ENCODE results near the gene DYRK2. TPM values are rescaled to one million over a fixed set of nuclear protein-coding genes. Genes with fewer than 3 reads are reported as not detected.

The DYRK2 gene
- 24.1 and 24.5 TPM in 2 replicates for total RNA-seq (2014; rRNA removed; shearing (Covaris generic))

GRCh38 chr12:67648521-67649260, at the start of gene DYRK2:
Gene DYRK2, plus strand, starts transcription at chr12:67648745. Its CDS starts 389 bp downstream, at chr12:67649134.
- DNase-seq (ENCODE audit: low read depth) = peak; percentile 80

GRCh38 chr12:67599691-67600090, 48.9 kb upstream of the DYRK2 start:
- no peak for DNase-seq (ENCODE audit: low read depth)

DNA sequence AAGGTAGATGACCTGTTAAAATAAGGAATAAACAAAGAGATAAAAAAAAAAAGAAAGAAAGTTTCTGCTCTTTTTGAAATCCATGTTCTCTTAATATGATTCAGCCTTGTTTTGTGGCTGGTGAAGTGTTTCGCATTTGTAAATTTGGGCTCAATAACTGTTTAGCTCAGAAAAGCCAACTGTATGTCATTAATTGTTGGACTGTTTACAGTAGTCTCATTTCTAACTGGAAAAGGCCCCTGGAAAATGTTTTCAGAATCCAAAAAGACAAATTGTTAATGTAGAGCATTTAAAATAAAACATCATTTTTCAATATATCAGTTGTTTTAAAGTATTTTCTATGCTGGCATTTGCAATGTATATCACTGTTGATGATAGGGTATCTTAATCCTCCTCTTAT, 47.4 kb upstream of the DYRK2 start:
- DNase-seq (ENCODE audit: low read depth) = no peak

DNA sequence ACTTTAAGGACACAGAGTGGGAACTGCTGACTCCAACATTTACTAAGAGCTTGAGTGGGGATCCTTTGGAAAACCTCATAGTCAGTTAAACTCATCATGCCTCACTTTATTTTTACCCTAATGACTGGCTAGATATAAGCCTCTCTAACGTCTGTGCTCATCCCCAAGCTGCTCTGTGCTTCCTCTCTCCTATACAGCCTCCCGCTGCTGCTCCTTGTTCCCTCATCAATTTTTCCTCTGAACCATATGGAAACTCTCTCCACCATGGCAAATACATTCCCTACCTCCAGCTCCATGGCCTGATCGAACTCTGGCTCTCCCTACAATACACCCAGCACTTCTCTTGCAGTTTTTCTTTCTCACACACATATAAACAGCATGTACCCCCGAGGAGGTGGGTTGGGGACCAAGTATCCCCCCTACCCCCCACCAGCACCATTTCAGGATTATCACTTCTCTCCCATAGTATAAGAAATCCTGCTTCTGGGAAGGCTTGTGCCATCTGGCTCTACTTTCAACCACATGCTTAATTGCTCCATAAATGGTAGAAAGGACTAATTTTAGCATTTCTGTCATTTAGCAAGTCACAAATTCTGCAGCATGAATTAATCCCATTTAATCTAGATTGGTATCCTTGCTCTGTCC, 39.2 kb upstream of the DYRK2 start:
- no peak for DNase-seq (ENCODE audit: low read depth)

DNA sequence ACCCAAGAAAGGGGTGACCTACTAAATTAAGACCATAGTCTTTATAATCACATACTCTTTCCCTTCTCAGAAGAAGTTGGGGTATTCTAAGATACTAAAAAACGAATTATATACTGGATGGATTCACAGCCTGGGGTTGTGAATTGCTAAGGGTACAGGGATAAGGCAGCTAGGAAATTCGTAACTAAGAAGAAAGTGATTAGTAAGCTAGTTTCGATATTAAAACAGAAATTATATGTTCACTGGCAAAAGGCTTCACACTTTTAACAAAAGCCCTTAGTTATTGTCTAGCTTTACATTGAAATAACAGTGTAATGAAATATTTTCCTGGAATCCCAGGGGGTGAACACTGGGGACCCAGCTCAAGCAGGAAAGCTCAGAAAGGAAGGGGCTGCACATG, 35.5 kb upstream of the DYRK2 start:
- no peak for DNase-seq (ENCODE audit: low read depth)

GRCh38 chr12:67617629-67618028, 30.9 kb upstream of the DYRK2 start:
- no peak for DNase-seq (ENCODE audit: low read depth)

DNA sequence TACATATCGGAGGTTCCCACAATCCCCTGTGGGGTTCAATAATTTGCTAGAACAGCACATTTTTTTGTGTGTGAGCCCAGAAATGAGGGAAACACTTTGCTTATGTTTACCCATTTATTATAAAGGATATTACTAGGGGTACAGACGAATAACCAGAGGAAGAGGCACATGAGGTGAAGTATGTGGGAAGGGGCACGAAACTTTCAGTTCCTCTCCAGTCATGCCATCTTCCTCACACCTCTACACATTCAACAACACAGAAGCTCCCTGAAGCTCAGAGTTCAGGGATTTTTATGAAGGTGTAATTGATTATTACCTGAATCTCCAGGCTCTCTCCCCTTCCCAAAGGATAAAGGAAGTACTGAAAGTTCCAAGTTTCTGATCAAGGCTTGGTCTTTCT, 30.2 kb upstream of the DYRK2 start:
- DNase-seq (ENCODE audit: low read depth) = no peak

DNA sequence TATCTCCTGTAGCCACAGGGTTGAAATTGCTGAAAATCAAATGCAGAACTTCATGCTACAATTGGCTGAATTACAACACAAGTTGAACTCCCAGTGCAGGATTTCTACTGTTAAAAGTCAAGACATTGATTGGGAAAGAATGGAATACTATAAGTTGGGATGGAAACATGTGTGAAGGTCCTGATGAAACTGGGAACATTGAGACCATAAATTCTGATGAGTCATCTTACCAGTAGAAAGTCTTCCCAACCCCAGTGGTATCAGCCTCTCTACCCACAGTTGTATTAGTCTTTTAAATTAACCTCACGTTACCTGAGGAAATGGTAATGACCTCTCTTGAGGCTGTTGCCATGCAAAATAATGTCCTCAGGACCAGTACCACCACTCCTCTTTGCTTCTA, 27.4 kb upstream of the DYRK2 start:
- DNase-seq (ENCODE audit: low read depth) = no peak

DNA sequence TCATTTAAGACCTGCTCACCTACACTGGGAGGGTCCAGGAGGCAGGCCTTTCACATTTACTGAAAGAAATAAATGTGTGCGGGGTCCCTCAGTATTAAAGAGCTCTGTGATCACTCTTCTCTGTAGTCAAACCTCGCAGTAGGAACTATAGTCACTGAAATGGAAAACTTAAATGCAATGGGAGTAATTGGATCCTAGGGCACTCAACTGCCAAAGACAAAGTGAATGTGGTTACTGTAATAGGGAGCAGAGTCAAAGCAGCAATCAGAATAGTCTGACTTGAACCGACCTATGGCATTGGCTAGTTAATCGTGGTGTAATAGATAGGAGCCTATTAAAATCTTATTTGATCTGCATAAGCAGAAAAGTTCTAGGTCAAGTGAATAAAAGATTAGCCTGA, 26.6 kb upstream of the DYRK2 start:
- DNase-seq (ENCODE audit: low read depth) = no peak

GRCh38 chr12:67623259-67623658, 25.3 kb upstream of the DYRK2 start:
- no peak for DNase-seq (ENCODE audit: low read depth)

GRCh38 chr12:67624355-67624754, 24.2 kb upstream of the DYRK2 start:
- DNase-seq (ENCODE audit: low read depth) = no peak

DNA sequence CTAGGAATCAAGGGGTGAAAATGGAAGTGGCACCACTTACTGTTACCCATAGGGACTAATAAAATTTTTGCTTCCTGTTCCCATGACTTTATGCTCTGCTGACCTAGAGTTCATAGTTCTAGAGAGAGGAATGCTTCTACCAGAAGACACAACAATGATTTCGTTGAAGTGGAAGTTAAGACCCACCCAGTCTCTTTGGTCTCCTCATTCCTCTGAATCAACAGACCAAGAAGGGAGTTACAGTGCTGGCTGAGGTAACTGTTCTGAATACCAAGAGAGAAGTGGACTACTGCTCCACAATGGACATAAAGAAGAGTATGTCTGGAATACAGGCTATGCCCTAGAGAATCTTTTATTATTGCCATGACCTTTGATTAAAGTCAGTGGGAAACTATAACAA, 23.5 kb upstream of the DYRK2 start:
- DNase-seq (ENCODE audit: low read depth) = no peak

DNA sequence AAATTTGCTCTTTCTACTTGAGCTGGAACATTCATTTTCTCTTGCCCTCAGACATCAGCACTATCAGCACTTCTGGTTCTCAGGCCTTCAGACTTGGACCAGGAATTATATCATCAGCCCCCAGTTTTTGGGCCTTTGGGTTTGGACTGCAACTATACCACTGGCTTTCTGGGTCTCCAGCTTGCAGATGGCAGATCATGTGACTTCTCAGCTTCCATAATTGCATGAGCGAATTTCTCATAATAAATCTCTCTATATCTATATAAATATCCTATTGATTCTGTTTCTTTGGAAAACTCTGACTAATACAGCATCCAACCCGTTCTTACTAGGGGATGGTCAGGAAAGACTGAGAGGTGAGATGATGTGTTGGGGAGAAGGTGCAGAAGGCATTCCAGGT, 22.4 kb upstream of the DYRK2 start:
- no peak for DNase-seq (ENCODE audit: low read depth)

DNA sequence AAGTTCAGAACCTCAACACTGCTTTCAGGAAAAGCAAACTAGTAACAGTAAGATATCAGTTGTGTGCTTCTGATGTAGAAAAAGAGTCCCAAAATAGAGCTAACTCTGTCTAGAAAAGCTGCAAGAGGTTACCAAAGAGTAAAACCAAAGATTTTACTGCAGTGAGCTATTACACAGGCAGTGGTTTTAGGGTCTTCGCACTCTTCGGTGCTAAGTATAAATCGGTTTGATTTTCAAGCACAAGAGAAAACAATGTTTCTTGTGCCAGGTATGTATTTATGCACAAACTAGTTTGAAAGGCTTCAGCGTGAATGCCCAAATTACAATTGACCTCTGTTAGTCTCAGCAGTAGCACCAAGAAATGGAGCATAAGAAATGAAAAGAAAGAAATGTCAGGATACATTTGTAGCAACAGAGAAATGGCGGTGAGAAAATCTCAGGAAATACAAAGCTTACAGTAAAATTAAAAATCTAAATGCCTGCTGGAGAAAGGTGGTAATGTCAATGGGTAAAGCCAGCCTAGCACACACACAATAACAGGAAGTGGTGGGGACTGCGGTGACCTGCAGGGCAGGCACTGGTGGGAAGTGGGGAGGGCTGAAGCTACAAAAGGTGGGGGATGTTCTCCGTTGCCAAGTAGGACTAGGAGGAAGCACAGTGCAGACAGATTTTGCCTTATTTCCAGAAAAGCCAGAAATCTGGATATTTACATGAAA, 18.0 kb upstream of the DYRK2 start:
- peak; percentile 68 for DNase-seq (ENCODE audit: low read depth)

GRCh38 chr12:67632005-67632404, 16.5 kb upstream of the DYRK2 start:
- DNase-seq (ENCODE audit: low read depth) = peak; percentile 10

- DNase-seq (ENCODE audit: low read depth) = no peak
Observed at GRCh38 chr12:67633024-67633610, 15.4 kb upstream of the DYRK2 start.

DNA sequence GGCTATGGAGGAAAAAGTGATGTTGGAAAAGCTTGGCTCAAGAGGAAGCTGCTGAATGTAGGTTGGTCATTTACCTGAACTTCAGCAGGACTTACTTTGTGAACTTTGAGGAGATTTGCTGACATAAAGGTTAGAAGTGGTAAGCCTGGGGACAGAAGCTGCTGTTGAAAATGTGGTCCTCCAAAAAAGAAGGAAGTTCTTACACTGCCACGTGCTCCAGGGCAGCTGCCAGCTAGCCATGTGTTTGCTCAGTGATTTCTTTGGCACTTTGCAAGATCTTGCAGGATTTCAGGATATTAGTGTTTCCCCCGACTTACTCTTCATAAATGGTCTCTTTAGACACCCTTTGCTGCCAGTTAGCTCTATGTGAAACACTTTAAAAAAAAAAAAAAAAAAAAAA, 14.8 kb upstream of the DYRK2 start:
- no peak for DNase-seq (ENCODE audit: low read depth)

DNA sequence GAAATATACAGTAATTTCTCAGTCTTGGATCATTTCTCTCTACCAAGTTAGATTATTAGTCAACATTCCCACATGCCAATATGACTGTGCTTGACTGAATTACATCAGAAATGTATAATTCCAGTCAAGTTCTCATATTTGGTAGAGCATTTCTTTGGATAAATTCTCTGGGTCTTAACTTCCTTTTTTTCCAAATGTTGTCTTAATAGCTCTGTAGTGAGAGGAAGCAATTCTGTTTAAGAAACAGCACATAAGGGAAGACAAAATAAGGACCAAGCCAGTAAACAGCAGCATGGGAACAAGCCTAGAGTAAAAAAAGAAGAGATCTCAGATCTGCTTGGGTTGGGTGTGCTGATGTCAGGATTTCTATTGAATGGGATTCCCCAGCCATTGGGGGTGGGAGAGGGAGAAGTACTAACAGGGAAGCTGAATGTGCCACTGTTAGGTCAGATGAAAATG, 14.2 kb upstream of the DYRK2 start:
- DNase-seq (ENCODE audit: low read depth) = no peak

DNA sequence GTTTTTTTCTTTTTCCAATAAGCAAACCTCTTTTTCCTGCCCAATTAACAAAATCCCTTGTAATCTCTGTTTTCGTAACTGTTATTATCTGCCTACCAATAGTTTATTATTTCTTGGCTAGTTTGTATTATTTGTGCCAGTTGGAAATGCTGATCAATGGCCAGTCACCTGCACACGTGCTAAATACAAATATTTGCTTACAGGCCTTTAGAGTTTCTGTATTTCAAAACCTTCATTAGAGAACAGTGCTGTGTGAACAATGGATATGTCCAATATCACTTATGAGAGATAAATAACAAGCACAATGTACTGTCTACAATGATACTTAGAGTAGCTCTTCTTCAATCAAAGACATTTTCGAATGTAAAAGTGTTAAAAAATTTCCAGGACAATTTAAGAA, 10.8 kb upstream of the DYRK2 start:
- no peak for DNase-seq (ENCODE audit: low read depth)

DNA sequence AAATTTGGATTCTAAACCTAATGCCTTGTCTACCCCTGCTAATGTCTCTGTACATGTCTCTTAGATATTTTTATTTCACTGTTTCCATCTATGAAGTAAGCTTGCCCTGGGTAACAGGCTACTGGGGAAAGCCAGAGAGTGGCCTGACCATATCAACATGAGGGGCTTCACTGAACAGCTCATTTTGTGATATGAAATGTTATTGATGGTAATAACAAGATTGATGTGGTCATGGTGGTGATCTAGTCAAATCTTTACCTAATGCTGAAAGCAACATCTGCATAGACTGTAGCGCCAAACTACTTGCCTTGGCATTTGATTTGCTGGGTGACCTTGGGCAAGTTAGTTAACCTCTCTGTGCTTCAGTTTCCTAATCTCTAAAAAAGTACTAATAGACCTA, 9.9 kb upstream of the DYRK2 start:
- DNase-seq (ENCODE audit: low read depth) = no peak

DNA sequence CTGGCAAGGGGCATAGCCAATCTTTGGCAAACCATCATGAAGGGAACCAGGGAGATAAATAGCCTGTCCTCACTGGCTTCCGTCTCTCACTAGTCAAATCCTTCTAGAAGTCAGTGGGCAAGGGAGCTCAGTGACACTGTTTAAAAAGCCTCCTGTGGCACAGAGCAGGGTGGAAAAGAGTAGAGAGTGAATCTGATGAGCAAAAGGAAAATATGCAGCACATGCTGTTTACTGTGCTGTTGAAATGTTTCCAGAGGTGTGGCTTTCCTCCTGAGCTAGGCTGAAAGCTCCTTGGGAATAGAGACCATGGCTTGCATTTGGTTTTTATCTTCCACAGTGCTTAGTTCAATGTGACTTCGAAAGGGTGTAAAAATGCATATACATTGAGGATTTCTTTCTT, 7.7 kb upstream of the DYRK2 start:
- no peak for DNase-seq (ENCODE audit: low read depth)

DNA sequence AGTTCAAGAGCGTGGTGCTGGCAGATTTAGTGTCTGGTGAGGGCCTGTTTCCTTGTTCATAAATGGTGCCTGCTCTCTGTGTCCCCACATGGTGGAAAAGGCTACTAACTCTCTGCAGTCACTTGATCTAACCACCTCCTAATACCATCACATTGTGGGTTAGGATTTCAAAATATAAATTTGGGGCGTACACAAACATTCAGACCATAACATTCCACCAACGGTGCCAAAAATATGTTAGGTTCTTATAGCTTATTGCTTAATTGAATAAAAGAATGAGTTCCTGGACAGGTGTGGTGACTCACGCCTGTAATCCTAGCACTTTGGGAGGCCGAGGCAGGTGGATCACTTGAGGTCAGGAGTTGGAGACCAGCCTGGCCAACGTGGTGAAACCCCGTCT, 3.4 kb upstream of the DYRK2 start:
- DNase-seq (ENCODE audit: low read depth) = no peak

- DNase-seq (ENCODE audit: low read depth) = peak; percentile 24
Observed at GRCh38 chr12:67645601-67646000, 2.9 kb upstream of the DYRK2 start.

Data from RPMI7951 (cell line).